NCI-H1048 (cell line): ENCODE data around the gene SLC39A8.
"Not testable (repeated sequence)": the region's sequence is repeated elsewhere in the genome, so short reads cannot be mapped to it uniquely, and the experiment has no call there.

Experiments used
- DNase-seq: peaks from one replicate; lab custom pipeline; 2025; lab: John Stamatoyannopoulos, UW

SLC39A8 gene

DNA sequence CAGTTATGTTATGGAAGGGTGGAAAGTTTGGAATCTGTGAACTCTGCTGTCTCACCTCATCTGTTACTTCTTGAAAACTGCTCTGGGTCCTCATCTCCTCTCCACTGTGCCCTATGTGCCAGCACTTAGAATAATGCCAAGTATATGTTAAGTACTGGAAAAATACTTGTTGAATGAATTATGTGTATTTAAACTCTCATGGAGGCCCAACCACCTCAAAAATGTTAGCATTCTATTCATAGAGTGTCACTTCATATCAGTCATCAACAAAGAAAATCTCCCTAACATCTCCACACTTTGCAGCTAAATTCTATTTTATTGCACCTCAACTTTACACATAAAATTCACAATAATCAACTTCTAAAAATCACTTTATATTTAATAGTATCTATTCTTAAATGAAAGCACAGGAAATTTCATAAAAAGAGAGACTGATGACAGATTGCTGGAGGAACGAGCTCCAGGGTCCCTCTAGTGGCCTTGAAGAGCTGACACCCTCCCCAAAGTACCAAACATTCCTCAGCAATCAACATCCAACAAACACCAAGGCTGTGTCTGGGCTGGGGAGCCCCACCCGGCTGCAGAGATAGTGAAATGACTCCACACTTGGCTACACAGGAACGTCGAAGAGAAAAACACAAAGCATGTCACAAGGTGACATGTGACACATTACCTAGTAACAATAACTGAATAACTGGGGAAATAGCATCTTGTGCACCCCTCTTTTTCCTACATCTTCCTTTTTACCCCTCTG, 45.8 kb downstream of the SLC39A8 start:
- DNase-seq: no peak

DNA sequence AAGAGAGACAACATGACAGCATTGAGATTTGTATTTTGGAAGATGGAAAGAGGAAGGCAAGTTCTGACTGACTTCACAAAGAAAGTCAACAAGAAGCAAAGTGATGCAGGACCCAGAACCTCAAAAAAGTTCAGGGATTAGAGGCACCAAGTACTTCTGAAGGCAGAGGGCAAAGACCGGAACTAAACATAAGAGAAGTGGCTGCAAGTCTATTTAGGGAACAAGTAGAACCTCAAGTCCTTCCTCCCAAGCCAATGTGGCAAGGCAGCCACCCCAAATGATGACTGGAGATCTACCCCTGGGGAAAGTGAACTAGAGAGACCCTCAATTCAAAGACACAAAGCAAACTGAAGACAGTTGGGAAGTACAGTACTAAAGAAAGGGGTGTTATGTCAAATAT, 46.6 kb downstream of the SLC39A8 start:
- DNase-seq: no peak

DNA sequence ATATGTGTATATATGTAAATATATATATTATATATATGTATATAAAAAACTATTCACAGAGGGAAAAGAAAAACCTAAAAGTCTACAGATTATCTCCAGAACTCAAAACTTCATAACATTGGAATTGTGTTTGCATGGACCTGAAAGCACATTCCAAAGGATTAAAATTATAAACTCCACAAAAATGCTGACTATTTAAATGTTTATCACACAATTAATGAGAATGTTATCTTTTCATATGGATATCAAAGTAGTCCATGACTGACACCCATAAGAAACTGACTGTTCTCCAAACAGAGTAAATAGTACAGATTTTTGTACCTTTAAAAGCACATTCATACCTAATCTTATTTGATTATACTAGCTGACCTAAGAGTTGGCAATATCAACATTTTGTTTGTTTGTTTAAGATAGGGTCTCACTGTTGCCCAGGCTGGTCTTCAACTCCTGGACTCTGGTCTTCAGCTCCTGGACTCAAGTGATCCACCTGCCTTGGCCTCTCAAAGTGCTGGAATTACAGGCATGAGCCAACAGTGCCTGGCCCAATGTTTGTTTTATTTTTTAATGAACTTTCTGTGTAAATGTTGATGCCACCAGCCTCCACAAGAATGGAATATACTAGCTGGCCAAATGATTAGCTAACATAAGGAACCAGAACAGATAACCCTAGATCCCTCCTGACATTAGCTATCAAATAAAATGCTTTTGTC, 50.0 kb downstream of the SLC39A8 start:
- no peak for DNase-seq

- DNase-seq: no peak
Measured at GRCh38 chr4:102288497-102288896, 56.8 kb downstream of the SLC39A8 start.

DNA sequence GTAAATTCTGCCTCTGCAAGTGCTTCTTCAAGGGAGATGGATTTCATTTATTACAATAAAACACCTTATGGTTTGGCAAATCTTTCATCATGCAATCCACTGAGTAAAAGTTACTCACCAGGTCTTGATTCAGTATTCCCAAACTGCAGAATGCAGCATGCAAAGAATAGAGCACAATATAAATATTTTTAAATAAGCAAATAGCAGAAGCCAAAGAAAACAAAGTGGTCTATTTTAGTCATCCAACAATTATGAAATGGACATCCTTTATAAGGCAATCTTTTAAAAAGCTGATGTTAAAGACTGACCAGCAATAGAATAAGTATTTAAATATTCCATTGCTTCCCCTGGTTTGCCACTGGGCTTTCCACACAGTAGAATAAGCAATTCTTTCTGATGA, 59.5 kb downstream of the SLC39A8 start:
- no peak for DNase-seq

DNA sequence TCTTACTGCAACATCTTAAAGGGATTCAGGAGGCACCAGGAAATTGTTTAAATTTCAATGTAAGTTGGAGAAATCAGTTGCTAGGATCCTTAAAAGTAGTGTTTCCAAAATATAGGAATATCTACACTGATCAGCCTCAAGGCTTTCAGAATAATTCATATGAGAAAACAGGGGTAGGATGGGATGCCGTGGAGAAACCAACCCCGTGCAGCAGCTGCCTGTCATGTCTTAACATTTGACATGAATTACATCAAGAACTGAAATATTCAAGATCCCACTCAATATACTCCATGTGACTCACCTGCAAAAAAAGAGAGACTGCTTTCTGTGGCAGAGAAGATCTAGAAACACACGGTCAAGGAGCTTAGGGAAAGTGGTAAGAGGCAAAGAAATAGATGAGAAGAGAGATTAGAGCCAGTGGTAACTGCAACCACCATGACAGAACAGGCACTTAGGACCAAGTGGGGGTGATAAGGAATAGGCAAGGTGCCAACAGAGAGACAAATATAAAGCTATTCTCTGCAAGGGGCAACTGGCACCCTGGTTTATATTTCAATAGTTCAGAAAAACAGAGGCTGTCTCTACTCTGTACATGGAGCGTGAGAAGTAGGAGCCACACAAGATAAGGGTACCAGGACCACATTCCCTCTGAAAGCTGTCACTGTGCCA, 64.0 kb downstream of the SLC39A8 start:
- no peak for DNase-seq

DNA sequence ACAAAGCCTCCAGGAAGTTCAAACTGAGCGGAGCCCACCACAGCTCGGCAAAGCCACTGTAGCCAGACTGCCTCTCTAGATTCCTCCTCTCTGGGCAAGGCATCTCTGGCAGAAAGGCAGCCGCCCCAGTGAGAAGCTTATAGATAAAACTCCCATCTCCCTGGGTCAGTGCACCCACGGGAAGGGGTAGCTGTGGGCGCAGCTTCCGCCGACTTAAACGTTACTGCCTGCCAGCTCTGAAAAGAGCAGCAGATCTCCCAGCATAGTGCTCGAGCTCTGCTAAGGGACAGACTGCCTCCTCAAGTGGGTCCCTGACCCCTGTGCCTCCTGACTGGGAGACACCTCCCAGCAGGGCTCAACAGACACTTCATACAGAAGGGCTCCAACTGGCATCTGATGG, 72.0 kb downstream of the SLC39A8 start:
- DNase-seq: not testable (repeated sequence)

GRCh38 chr4:102272318-102272717, 73.0 kb downstream of the SLC39A8 start:
- no peak for DNase-seq

- DNase-seq: no peak
Measured at GRCh38 chr4:102268355-102268754, 76.9 kb downstream of the SLC39A8 start.

- DNase-seq: no peak
Measured at GRCh38 chr4:102263024-102263787, 82.1 kb downstream of the SLC39A8 start.

DNA sequence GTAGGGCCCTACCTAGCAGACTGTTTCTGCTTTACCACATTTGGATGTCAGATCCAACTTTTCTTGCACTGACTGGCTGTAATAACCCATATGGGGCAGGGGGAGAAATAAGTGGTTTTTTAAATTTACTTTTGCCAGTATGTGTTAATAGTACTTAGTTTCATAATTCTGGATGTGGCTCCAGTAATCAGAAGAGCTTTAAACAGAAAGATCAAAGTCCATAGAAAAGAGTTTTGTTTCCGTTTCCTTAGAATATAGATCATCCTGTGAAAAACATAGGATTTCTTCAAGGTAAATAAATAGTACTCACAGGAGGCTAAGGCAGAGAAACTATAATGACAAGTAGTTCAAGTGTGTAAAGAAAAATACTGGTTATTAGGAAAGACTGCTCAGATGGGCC, 85.6 kb downstream of the SLC39A8 start:
- no peak for DNase-seq

DNA sequence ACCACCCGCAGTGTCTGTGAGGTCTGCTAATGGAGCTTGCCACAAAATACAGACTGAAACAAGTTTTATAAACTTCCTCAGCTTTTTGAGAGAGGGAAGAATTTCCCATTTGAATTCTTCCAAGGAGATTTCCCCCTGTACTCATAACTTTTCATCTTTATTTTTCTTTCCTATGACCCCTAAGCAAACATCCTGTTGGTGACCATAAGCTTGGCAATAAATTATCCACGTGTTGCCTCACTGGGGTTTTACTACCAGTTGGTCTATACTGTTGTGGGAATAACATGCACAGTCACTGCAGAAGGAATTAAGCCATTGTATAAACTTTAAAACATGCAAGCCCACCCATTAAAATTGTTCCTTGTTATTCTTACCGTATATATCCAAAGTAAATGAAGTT, 86.2 kb downstream of the SLC39A8 start:
- no peak for DNase-seq

GRCh38 chr4:102256321-102256720, 89.0 kb downstream of the SLC39A8 start:
- DNase-seq: no peak

- no peak for DNase-seq
Measured at GRCh38 chr4:102253860-102254259, 91.4 kb downstream of the SLC39A8 start.

DNA sequence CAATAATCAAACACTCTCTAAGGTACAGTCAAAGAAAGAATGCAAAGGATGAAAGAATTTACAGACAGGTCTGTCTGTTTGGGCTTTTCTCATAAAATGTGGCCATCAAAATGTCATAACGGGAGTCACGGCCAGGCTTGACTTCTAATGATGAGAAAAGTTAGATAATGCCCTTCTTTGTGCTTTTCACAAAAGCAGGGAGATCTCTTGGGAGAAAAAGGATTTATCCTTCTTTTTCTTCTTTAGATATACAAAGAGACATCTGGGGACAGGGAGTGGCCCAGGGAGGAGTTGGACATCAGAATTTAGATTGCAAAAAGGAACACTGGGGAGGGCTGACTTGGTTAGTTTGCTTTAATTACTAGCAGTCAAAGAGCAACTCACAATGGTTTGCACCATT, 93.1 kb downstream of the SLC39A8 start:
- DNase-seq: no peak

GRCh38 chr4:102250341-102250740, 94.9 kb downstream of the SLC39A8 start:
- no peak for DNase-seq

GRCh38 chr4:102247041-102247440, 98.2 kb downstream of the SLC39A8 start:
- DNase-seq: no peak

- DNase-seq: no peak
Measured at GRCh38 chr4:102246416-102246815, 98.9 kb downstream of the SLC39A8 start.

GRCh38 chr4:102244878-102245535, 100.3 kb downstream of the SLC39A8 start:
- DNase-seq: no peak

GRCh38 chr4:102243296-102243695, 102.0 kb downstream of the SLC39A8 start:
- DNase-seq: not testable (repeated sequence)

DNA sequence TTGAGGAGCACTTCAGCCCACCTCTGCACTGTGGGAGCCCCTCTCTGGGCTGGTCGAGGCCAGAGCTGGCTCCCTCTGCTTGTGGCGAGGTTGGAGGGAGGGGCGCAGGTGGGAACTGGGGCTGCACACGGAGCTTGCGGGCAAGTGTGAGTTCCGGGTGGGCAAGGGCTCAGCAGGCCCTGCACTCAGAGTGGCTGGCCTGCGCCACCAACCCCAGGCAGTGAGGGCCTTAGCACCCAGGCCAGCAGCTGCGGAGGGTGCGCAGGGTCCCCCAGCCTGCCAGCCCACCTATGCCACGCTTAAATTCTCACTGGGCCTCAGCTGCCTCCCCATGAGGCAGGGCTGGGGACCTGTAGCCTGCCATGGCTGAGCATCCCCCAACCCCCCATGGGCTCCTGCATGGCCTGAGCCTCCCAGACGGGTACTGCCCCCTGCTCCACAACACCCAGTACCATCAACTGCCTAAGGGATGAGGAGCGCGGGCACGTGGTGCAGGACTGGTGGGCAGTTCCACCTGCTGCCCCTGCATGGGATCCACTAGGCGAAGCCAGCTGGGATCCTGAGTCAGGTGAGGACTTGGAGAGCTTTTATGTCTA, 110.9 kb downstream of the SLC39A8 start:
- no peak for DNase-seq
